GM12865 (cell line): ENCODE results near the gene SMCO3.
A peak's percentile ranks its signal among the peaks of the same experiment; 100 is the strongest.

Experiments used
- DNase-seq: peaks from one replicate; pipeline ENCODE4 v3.0.0; 2010; ENCODE audit warnings: low read depth
- H3K4me3 ChIP-seq: 2 replicates; pipeline ENCODE4 v1.5.1; 2011; ENCODE audit warnings: mild to moderate bottlenecking, low read depth, low read length, control low read depth
- TF ChIP-seq, protein P1 (sequence below): IDR thresholded peaks from 2 replicates; pipeline ENCODE4 v1.5.1; 2011; ENCODE audit warnings: low read length, control low read depth, low read depth, inconsistent platforms; ENCODE audit not compliant: insufficient read depth; ENCODE audit errors: missing control alignments

SMCO3 gene

DNA sequence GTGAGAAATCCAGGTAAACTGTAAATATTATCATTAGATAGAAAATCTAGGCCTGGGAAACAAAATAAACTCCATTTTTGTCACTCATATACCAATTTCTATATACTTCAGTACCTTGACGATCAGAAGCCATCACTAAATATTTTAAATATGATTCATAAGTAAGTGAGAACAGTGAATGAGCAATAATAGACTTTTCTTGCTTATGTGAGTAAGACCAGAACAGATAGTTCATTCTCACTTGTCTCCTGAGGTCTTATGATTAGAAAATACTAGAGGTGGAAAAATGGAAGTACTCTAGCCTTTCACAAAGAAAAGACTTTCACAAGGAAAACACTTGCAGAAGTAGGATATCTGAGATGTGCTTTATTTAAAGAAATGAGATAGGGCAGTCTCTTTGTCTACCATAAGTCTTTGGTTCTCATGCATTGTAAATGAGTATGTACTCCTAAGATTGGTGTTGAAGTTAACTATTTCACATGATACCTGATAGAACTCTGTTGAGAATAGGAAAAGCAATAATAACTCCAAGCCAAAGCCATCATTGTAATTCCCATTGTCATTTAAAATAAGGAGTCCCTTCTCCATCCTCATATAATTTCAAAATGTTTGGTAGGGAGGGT is 10.1 kb upstream of the SMCO3 start:
- H3K4me3 ChIP-seq: no peak overlapping the region
- TF ChIP-seq, protein P1, sequence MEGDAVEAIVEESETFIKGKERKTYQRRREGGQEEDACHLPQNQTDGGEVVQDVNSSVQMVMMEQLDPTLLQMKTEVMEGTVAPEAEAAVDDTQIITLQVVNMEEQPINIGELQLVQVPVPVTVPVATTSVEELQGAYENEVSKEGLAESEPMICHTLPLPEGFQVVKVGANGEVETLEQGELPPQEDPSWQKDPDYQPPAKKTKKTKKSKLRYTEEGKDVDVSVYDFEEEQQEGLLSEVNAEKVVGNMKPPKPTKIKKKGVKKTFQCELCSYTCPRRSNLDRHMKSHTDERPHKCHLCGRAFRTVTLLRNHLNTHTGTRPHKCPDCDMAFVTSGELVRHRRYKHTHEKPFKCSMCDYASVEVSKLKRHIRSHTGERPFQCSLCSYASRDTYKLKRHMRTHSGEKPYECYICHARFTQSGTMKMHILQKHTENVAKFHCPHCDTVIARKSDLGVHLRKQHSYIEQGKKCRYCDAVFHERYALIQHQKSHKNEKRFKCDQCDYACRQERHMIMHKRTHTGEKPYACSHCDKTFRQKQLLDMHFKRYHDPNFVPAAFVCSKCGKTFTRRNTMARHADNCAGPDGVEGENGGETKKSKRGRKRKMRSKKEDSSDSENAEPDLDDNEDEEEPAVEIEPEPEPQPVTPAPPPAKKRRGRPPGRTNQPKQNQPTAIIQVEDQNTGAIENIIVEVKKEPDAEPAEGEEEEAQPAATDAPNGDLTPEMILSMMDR: no peak
- no peak for DNase-seq

DNA sequence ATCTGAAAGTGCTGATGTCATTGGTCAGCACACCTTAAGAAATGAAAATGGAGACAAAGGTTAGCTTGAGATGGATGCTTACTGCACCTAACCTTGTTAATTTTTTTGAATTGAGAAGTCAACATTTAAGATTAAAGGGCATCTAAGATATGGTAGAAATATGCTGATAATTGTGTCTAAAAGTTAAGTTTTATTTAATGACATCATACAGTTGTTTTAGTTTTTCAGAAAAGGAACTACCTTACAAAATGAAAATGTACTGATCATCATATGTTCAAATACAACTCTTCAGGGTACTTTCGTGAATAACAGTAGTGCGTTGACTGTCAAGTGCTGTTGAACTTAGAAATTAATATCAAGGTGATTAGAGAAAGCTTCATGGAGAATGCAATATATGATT is 2.5 kb downstream of the SMCO3 start:
- no peak overlapping the region for H3K4me3 ChIP-seq
- TF ChIP-seq, protein P1: no peak
- DNase-seq: no peak

DNA sequence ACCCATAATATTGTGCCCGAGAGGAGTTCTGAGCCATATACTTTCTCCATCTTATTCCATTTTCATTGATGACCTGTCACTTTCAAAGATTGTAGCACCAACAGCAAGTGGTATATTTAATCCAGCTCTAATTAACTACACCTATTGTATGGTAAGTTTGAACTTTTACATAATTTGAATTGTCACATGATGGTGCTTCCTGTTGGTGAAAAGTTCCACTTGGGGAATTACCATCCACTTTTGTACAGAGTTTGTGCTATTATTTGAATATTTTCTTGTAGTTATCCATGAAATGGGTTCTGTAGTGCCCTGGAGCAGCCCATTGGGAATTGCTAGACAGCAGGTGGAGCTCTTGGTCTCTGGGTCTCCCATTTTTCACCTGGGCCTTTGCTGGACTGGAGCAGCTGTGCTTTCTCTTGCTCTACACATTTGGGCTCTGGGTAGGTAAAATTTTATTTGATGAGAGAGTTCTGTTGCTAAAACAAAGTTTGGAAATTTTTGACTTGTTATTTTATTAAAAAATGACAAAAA is 3.0 kb downstream of the SMCO3 start:
- TF ChIP-seq, protein P1: peak; percentile 1
- no peak overlapping the region for H3K4me3 ChIP-seq
- peak; percentile 4 for DNase-seq

DNA sequence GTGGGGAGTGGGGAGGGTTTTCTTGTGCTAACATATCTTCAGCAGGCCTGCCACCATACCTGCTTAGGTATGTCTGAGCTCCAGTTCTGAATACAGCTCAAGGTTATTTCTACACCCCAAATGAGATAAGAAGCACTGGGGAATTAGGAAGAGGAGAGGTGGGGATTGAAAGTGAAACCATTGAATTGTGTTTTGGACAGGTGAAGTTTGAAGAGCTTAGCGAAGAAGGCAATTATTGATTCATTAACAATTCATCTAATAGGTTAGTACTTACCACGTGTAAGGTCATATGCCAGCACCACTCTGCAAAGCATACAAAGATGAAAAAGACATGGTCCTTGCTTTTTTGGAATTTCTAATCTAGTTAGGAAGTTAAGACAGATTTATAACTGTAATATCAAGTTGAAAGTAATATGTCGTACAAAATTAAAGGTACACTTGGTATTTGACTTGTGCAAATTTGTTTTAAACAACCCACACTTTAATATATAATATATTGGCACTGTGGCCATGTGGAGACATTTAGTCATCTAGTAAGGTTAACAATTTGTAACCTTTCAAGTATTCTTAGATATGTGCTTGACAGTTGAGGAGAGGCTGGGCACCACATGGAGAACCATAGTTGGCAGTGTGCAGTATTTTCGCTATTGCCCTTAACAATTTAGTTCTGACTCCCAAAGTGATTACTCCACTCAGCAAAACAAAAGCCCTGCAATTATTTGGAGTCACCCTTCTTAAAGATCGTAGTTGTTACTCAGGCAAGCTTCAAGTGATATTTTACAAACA is 3.6 kb downstream of the SMCO3 start:
- TF ChIP-seq, protein P1: no peak
- no peak overlapping the region for H3K4me3 ChIP-seq
- no peak for DNase-seq

DNA sequence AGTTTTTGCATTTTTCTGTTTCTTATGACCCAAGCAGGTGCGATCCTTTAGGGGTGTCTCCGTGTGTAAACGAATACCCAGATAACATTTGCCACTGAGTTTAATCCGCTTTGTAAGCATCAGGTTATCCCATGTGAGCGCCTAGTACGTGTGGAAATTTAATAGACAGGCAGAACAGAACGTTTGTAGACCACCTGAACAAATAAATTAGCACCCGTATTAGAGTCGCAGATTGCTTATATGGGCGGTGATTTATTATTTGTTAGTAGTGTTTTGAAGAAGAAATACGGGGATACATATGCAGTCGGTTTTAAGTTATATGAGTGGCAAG is 10.2 kb downstream of the SMCO3 start:
- no peak for DNase-seq
- TF ChIP-seq, protein P1: no peak

DNA sequence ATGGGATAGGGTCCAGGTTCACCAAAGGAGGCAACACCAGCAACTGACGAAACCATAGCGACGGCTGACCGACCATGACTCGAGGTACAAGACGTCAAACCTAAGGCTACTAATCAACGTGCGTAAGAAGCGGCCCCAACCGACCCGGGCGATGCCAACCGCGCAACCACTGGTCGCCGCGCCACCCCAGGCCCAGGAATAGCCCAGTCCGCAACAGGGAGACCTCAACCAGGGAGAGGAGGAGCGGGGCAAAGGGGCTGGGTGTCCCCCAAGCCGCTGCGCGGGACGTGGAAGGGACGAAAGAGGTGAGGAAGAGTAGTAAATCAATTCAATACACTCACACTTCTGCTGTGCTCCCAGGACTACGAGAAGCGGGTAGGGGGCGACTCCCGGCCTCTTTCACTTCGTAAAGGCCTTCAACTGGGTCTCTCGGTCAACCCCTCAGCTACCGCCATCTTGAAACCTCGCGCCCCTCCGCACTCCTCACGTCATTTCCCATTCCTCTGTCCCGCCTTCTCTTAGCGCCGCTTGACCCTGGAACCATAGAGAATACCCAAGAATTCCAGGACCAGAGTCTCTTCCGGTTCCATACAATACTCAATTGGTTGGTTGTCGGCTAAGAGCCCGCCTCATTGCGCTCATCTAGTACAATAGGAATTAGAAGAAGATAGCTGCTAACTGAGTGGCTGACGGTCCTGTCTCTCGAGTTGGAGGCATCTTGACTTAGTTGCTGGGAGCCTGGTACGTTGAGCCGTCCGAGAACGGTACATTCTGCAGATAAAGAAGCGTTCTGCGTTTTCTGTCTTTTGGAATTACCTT is 10.8 kb downstream of the SMCO3 start, which contains the start of the genes C12orf60 and WBP11:
Gene C12orf60, plus strand, starts transcription at position 660 of the 819 bp plus-strand sequence. CDS start 19,266 bp downstream, outside the sequence.
Gene WBP11, minus strand, starts transcription at position 468 of the 819 bp plus-strand sequence. CDS start 2,095 bp downstream, outside the sequence.
- peak; percentile 98 for DNase-seq
- H3K4me3 ChIP-seq: peak within 1 kb of the TSS; percentile 77
- TF ChIP-seq, protein P1: no peak

More for the DNA sequence above, 10.2 kb downstream of the SMCO3 start:
- peak overlapping the region; percentile 77 for H3K4me3 ChIP-seq
